GM18907 (cell line): ENCODE results near the gene NCR1.
"Not testable (repeated sequence)": the region's sequence is repeated elsewhere in the genome, so short reads cannot be mapped to it uniquely, and the experiment has no call there.

Source experiments
- ATAC-seq: cut with Tn5 transposase; IDR thresholded peaks from one replicate; pipeline ENCODE4 v1.9.1; 2021; ENCODE audit warnings: mild to moderate bottlenecking, moderate library complexity; ENCODE audit not compliant: unreplicated experiment

The NCR1 gene, protein sequence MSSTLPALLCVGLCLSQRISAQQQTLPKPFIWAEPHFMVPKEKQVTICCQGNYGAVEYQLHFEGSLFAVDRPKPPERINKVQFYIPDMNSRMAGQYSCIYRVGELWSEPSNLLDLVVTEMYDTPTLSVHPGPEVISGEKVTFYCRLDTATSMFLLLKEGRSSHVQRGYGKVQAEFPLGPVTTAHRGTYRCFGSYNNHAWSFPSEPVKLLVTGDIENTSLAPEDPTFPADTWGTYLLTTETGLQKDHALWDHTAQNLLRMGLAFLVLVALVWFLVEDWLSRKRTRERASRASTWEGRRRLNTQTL

DNA sequence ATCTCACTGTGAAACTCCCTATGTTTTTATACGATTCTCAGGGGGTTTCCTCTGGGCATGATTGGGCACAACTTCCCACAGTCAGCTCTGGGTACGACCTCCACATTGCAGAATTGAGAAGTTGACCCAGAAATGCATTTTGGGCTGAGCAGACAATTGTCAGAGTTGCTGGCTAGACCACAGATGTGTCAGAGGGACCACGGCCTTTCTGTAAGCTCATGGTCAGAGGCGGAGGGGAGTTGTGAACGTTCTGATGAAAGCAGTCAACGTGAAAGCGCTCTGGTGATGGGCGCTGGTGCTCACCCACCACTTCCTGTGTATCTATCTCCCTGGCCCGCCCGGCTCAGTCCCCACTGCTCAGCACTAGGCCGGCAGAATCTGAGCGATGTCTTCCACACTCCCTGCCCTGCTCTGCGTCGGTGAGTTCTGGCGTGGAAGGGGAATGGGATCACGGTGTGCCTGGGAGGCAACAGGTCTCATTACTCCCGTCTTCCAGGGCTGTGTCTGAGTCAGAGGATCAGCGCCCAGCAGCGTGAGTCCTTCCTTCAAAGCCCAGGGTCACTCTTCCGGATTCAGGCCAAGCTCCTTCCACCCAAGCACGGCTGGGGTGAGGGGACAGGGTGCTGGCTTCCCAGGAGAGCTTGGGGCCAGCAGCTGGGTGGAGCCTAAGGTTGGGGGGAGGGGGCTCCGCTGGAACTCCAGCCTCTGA is at the start of gene NCR1:
NCR1 (plus strand) TSS at position 346 of the 709 bp plus-strand sequence; CDS start at position 386, 40 bp downstream.
- no peak for ATAC-seq

DNA sequence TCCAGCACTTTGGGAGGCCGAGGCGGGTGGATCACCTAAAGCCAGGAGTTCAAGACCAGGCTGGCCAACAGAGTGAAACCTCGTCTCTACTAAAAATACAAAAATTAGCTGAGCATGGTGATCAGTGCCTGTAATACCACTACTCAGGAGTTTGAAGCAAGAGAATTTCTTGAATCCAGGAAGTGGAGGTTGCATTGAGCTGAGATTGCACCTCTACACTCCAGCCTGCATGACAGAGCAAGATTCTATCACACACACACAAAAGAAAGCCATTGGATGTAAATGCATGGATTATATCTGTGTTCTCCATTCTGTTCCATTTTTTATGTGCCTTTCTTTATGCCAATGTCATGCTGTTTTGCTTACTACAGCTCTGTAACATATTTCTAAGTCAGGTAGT is 47.5 kb upstream of the NCR1 start:
- ATAC-seq = not testable (repeated sequence)

DNA sequence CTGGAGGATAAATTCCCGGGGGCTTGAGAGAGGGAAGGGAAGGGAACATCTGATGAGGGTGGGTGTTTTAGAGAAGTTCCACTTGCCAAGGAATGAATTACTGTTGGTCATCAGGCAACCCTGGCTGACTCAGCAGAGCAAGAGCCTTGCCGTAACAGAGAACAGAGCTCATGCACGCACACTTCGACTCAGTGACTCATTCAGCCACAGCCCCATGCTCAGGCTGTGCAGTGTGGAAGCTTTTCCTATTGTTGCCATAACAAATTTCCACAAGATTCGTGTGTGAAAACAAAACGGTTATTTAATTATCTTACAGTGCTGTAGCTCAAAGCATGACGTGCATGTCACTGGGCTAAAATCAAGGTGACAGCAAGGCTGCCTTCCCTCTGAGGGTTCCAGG is 46.5 kb upstream of the NCR1 start:
- ATAC-seq = not testable (repeated sequence)

DNA sequence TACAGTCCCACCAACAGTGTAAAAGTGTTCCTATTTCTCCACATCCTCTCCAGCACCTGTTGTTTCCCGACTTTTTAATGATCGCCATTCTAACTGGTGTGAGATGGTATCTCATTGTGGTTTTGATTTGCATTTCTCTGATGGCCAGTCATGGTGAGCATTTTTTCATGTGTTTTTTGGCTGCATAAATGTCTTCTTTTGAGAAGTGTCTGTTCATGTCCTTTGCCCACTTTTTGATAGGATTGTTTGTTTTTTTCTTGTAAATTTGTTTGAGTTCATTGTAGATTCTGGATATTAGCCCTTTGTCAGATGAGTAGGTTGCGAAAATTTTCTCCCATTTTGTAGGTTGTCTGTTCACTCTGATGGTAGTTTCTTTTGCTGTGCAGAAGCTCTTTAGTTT is 42.5 kb upstream of the NCR1 start:
- not testable (repeated sequence) for ATAC-seq

DNA sequence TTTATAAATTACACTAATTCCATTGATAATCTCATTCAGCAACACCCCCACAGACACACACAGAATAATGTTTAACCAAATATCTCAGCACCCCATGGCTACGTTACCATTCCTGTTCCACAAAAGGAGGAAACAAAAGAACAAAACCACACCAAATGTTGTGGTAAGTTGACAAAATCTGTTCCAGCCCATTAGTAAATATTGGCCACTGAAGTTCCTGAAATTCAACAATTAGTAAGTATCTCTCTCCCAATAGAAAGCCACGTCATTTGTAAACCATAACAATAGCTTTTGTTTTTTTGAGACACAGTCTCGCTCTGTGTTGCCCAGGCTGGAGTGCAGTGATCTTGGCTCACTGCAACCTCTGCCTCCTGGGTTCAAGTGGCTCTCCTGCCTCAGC is 34.3 kb upstream of the NCR1 start:
- ATAC-seq = no peak

DNA sequence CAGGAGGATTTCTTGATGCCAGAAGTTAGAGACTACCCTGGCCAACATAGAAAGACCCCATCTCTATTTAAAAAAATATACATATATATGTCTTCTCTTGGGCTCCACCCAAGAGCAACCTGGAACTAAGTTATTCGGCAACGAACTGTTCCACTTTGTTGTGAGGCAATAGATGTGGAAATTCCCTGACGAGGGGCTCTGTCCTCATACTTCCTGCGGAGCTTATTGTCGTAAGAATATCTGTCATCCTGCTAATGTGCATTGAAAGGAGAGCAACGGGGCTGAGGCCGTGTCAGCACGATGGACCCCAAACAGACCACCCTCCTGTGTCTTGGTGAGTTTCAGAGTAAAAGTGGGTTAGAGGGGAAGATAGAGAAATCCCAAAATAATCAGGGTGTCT is 32.0 kb upstream of the NCR1 start, which contains the start of gene FCAR:
FCAR (plus strand) TSS at position 246 of the 400 bp plus-strand sequence; CDS start at position 301, 55 bp downstream.
- no peak for ATAC-seq

DNA sequence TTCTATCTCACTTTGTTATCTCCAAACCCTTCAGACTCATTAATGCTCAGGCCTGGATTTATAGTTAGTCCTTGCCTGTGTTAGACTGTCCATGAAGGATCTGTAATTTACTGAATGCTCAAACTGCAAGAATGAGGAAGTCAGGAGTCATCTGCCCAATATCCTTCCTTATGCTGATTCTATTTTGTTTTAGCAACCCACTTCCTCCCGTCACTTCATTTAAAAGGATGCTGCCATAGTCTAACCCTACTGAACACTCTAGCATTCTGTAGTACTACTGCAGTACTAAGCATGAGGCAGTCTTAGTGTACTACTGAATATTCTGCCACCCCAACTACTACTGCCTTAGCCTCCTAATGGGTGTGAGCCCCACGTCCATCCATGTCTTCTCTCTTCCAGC is 30.4 kb upstream of the NCR1 start:
- no peak for ATAC-seq

DNA sequence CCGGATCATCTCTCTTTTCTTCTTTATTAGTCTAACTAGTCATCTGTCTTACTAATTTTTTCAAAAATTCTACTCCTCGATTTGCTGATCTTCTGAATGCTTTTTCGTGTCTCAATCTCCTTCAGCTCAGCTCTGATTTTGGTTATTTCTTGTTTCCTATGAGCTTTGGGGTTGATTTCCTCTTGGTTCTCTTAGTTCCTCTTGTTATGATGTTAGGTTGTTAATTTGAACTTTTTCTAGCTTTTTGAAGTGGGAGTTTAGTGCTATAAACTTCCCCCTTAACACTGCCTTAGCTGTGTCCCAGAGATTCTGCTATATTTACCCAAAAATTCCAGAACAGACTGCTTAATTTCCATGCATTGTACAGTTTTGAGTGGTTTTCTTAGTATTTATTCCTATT is 28.5 kb upstream of the NCR1 start:
- ATAC-seq = no peak

DNA sequence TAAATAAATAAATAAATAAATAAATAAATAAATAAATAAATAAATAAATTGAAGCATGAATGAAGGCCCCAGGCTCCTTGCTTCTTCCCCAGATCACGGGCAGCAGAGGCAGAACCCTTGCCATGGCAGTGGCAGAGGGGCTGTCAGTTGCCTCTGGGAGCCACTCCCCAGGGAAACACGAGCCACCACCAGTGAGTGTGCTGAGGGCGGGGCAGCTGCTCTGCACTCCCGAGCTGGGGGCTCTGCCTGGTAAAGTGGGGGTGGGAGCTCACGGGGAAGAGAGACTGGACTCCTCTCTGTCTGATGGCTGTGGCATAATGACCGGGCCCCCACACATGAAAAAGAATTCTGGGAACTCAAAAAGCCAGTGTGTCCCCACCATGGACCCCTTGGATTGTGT is 24.1 kb upstream of the NCR1 start:
- no peak for ATAC-seq

DNA sequence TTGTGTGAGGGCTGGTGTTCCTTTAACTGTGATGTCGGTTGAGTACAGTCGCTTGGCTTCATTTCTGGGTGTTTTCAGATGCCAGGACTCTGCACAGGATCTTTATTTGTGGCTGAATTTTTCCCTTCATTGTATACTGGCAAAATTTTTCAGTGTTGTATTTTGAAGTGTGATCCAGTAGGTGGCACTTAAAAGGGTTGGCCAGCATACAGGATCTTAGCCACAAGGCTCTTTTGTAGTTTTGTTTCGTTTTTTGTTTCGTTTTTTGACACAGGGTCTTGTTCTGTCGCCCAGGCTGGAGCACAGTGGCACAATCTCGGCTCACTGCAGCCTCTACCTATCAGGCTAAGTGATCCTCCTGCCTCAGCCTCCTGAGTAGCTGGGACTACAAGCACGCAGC is 23.2 kb upstream of the NCR1 start:
- ATAC-seq = no peak

DNA sequence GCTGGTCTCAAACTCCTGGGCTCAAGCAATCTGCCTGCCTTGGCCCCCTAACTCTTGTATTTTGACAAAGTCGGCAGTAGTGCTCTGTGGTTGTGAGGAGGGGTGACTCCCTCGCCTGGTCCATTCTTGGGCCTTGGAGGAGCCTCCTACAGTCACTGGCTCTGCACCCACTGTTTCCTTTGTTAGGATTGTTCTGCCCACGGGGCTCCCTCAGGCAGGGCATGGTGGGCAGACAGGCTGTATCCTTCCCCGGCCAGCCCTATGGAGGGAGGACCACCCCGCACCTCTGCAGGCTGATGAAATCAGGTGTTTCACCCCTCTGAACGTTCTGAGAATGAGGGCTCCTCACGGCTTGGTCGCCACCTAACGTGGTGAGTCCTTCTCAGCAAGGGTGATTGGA is 22.7 kb upstream of the NCR1 start:
- ATAC-seq = no peak

DNA sequence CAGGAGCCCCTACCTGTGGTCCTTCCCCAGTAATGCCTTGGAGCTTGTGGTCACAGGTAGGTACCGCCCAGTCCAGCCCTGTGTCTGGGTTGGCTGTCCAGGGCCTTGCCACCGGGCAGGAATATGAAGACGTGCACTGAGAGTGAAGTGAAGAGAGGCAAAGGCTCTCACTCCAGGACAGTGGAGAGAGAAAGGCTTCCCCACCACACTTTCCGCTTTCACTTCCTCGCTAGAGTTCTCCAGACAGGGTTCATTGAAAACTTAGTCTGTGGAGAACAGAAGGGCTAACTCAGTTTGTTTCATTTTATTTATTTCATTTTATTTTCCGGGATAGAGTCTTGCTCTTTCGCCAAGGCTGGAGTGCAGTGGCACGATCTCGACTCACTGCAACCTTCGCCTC is 17.7 kb upstream of the NCR1 start:
- ATAC-seq = no peak

DNA sequence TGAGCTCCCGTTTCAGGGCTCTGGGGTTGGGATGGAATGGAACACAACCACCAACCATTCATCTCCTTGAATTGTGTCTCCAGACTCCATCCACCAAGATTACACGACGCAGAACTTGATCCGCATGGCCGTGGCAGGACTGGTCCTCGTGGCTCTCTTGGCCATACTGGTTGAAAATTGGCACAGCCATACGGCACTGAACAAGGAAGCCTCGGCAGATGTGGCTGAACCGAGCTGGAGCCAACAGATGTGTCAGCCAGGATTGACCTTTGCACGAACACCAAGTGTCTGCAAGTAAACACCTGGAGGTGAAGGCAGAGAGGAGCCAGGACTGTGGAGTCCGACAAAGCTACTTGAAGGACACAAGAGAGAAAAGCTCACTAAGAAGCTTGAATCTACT is 16.4 kb upstream of the NCR1 start:
- ATAC-seq = no peak

DNA sequence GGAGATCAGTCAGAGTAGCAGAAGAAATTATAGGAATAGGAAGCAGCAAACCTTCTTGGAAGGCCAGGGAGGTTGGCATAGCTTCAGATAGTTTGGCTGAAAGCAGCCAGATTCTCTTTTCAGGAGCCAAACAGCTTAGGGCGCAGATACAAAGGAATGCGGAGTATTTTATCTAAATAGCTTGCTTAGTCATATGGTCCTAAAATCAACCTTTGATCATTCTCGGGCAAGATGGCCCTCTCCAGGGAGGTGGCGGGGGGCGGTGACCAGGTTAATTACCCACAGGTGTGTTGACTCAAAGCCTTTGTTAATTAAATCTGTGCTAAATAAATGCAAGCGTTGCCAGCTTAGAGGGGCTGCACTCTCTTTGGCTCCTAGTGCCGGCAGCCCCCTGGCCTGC is 12.5 kb upstream of the NCR1 start:
- no peak for ATAC-seq

DNA sequence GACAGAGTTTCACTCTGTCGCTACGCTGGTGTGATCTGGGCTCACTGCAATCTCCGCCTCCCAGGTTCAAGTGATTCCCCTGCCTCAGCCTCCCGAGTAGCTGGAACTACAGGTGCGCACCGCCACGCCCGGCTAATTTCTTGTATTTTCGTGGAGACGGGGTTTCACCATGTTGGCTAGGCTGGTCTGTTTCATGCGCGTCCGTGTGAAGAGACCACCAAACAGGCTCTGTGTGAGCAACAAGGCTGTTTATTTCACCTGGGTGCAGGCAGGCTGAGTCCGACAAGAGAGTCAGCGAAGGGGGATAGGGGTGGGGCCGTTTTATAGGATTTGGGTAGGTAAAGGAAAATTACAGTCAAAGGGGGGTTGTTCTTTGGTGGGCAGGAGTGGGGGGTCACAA is 11.8 kb upstream of the NCR1 start:
- not testable (repeated sequence) for ATAC-seq

DNA sequence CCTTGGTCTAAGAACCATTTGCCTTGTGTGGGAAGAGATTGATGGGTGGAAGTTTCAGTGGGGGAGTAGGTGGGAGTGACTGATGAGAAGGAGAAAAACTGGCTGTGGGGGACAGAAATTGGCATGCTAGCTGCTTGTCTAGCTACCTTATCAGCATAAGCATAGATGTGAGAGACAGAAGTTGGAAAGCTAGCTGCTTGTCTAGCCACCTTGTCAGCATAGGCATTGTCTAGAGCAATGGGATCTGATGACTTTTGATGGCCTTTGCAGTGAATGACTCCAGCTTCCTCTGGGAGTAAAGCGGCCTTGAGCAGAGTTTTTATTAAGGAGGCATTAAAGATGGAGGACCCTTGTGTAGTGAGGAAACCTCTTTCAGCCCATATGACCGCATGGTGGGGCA is 9.9 kb upstream of the NCR1 start:
- ATAC-seq = no peak

DNA sequence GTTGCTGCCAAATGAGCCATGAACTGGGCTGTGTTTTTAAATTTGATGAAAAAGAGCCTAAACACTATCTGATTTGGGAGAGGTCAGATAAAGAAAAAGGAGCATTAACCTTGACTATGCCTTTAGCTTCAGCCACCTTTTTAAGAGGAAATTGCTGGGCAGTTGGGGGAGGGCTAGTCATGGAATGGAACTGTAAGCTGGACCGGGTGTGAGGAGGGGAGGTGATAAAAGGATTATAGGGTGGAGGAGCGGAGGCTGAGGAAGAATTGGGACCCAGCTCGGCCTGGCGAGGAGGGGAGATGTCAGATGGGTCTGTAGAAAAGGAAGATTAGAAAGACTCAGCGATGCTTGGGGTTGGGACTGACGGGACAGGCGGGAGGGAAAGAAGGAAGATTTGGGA is 7.3 kb upstream of the NCR1 start:
- ATAC-seq = not testable (repeated sequence)

DNA sequence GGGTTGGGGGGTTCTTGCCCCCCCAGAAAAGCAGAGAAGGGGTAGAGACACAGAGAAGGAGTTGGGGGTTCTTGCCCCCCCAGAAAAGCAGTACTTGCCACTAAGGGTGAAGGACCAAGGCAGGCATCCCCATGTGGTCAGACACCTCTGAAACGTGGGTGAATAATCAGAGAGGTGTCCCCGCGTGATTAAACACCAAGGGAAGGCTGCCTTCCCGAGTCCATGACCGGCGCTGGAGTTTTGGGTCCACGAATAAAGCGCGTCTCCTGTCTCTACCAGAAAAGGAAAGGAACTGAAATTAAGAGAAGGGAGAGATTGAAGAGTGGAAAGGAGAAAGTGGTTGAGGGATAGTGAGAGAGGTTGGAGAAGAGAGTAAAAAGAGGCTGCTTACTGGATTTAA is 6.3 kb upstream of the NCR1 start:
- ATAC-seq = not testable (repeated sequence)

DNA sequence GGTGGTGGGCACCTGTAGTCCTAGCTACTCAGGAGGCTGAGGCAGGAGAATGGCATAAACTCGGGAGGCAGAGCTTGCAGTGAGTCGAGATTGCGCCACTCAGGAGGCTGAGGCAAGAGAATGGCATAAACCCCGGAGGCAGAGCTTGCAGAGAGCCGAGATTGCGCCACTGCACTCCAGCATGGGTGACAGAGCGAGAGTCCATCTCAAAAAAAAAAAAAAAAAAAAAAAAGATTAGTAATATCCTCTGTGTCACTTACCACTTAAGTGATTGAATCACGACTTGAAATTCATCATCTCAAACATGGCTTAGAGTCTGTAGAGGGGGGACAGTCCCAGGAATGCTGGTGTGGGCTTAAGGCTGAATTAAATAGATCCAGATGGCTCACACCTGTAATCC is 4.8 kb upstream of the NCR1 start:
- ATAC-seq = not testable (repeated sequence)

DNA sequence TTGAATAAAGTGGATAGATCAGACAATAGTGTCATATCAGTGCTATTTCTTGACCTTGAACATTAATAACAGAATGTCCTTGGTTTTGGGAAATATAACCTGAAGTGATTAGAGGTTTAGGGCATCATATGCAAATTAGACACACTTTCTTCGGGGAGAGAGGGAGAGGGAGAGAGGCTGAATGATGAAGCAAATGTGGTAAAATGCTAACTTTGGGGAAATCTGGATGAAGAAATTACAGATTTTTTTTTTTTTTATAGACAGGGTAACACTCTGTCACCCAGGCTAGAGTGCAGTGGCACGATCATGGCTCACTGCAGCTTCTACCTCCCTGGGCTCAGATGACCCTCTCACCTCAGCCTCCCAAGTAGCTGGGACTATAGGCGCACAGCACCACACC is 3.9 kb upstream of the NCR1 start:
- no peak for ATAC-seq

DNA sequence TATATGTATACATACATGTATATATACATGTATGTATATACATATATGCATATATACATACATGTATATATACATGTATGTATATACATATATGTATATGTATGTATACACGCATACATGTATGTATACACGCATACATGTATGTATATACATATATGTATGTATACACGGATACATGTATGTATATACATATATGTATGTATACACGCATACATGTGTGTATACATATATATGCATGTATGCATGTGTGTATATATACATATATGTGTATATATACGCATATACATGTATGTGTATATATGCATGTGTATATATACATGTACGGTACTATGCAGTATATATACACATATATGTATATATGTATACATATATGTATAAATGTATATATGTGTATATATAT is 2.6 kb upstream of the NCR1 start:
- ATAC-seq = no peak

DNA sequence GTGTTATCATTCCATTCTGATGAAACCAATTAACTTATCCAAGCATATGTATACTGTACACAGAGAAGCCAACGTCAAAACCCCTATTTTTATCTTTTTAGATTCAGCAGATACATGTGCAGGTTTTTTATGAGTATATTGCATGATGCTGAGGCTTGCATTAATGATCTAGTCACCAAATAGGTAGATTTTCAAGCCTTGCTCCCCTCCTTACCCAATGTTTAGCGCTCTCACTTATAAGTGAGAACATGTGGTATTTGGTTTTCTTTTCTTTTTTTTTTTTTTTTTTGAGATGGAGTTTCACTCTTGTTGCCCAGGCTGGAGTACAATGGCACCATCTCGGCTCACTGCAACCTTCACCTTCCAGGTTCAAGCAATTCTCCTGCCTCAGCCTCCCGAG is 1.7 kb upstream of the NCR1 start:
- not testable (repeated sequence) for ATAC-seq

DNA sequence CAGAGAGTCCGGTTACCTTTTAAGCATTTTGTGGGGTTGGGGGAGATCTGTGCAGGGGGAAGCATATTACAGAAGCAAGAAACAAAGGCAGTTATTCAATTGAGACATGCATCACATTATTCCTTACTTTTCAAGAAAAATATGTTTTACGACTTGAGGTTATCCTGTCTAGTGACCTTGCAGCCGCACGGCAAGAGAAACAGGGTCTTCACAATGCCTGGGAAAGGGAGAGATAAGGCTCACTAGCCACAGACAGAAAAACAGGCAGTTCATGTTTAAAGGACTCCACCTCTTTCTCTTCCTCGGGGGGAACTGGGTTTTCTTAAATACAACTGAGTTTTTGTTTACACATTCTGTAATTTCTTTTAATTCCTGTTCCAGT is 536 bp upstream of the NCR1 start:
- ATAC-seq = no peak
